NAMALWA (cell line): ENCODE measurements around the gene RGMB.

Experiments used
- DNase-seq: peaks from one replicate; pipeline ENCODE4 v3.0.0-alpha.2; 2015; ENCODE audit warnings: low spot score

Gene RGMB

GRCh38 chr5:98827588-98828284 is 54.3 kb downstream of the RGMB start:
- DNase-seq: no peak

GRCh38 chr5:98836175-98836574 is 62.7 kb downstream of the RGMB start:
- DNase-seq: no peak

- peak; percentile 26 for DNase-seq
Observed at GRCh38 chr5:98839469-98840383, 66.3 kb downstream of the RGMB start.

GRCh38 chr5:98840946-98841345 is 67.5 kb downstream of the RGMB start:
- DNase-seq: no peak

GRCh38 chr5:98843481-98843880 is 70.0 kb downstream of the RGMB start:
- DNase-seq: no peak

GRCh38 chr5:98844865-98845264 is 71.4 kb downstream of the RGMB start:
- DNase-seq: no peak

GRCh38 chr5:98845878-98846277 is 72.4 kb downstream of the RGMB start:
- no peak for DNase-seq
